HepG2 (cell line): Measurements from ENCODE around the gene KIF15. TPM values are rescaled to one million over a fixed set of nuclear protein-coding genes. Genes with fewer than 3 reads are reported as not detected.
"Not testable (repeated sequence)": the region's sequence is repeated elsewhere in the genome, so short reads cannot be mapped to it uniquely, and the experiment has no call there.

Experiments
- ATAC-seq: fragments of 200-7000 bp; cut with Tn5 transposase; 3 replicates; pipeline ENCODE4 v1.9.1; 2020; ENCODE audit warnings: mild to moderate bottlenecking, moderate library complexity
- BruUV-seq: library from RNA; stranded (reverse); fragments of 400-500 nt; replicated peaks from 2 replicates; lab custom pipeline; 2021; lab: Mats Ljungman, UMichigan
- CTCF ChIA-PET: fragments of 300-600 bp; formaldehyde crosslinking; extraction: SDS; loops from one replicate; lab custom pipeline; 2021; ENCODE audit warnings: low total read pairs, inconsistent platforms, low intra/inter-chr PET ratio; lab: Yijun Ruan, JAX
- POLR2A ChIA-PET: fragments of 350-600 bp; sonication (Branson Sonifier 250); formaldehyde crosslinking; loops from one replicate; lab custom pipeline; 2020; ENCODE audit warnings: antibody characterized with exemption, inconsistent platforms; lab: Yijun Ruan, JAX
- DNase-seq: peaks from one replicate; pipeline ENCODE4 v3.0.0-alpha.2; 2015; ENCODE audit warnings: low spot score
- FAIRE-seq: peaks from 3 replicates; lab custom pipeline; 2011; peaks lifted over from hg19 to GRCh38; lab: Jason Lieb, UNC
- H2AFZ ChIP-seq: one replicate; pipeline ENCODE4 v1.6.1; 2011; ENCODE audit warnings: low read length, inconsistent platforms
- H3K27ac ChIP-seq: fragments of 300-600 bp; 3 replicates; pipeline ENCODE4 v1.8.0; 2011; ENCODE audit warnings: mixed run types, mild to moderate bottlenecking, mixed read lengths, low read length, inconsistent platforms; ENCODE audit not compliant: insufficient read depth; ENCODE audit errors: extremely low read length
- H3K27me3 ChIP-seq, 2 experiments: fragments of 200-600 bp in 1 of 2; 2 replicates in 1 of 2; 3 replicates in 1 of 2; pipeline versions ENCODE4 v1.6.0 to v1.8.0; 2011; ENCODE audit warnings: low read length in 2 of 2, mild to moderate bottlenecking in 2 of 2, moderate library complexity in 2 of 2, inconsistent platforms in 1 of 2; ENCODE audit not compliant: insufficient read depth in 2 of 2, control insufficient read depth in 1 of 2
- H3K36me3 ChIP-seq, 2 experiments: fragments of 200-600 bp in 1 of 2; replicated peaks in 1 of 2; 2 replicates in 1 of 2; 3 replicates in 1 of 2; pipeline versions ENCODE4 v1.5.1 to v1.8.0; 2011; ENCODE audit warnings: low read length in 2 of 2, inconsistent platforms in 1 of 2; ENCODE audit not compliant: insufficient read depth in 2 of 2, control insufficient read depth in 1 of 2
- H3K4me1 ChIP-seq: 2 replicates; pipeline ENCODE4 v1.5.1; 2012; ENCODE audit warnings: low read length, inconsistent platforms; ENCODE audit not compliant: insufficient read depth
- H3K4me2 ChIP-seq: 2 replicates; pipeline ENCODE4 v1.6.0; 2011; ENCODE audit warnings: low read depth, low read length, inconsistent platforms
- H3K4me3 ChIP-seq, 3 experiments: fragments of 200-600 bp in 1 of 3; sonication (generic), shearing (Covaris generic) in 1 of 3; replicated peaks in 1 of 3; 2 replicates each; pipeline ENCODE4 v1.5.1; 2011 to 2016; ENCODE audit warnings: low read length in 3 of 3, inconsistent platforms in 2 of 3, low read depth in 2 of 3, mild to moderate bottlenecking in 2 of 3, control low read depth in 1 of 3, mixed read lengths in 1 of 3; ENCODE audit not compliant: insufficient read depth in 1 of 3
- H3K79me2 ChIP-seq: one replicate; pipeline ENCODE4 v1.6.1; 2011; ENCODE audit warnings: low read length, inconsistent platforms; ENCODE audit not compliant: insufficient read depth
- H3K9ac ChIP-seq: 2 replicates; pipeline ENCODE4 v1.6.0; 2011; ENCODE audit warnings: mild to moderate bottlenecking, low read depth, low read length, inconsistent platforms; ENCODE audit not compliant: insufficient read depth
- H3K9me3 ChIP-seq: 2 replicates; pipeline ENCODE4 v1.5.1; 2012; ENCODE audit warnings: mild to moderate bottlenecking, low read length
- H4K20me1 ChIP-seq: 2 replicates; pipeline ENCODE4 v1.6.0; 2011; ENCODE audit warnings: inconsistent platforms, mild to moderate bottlenecking, low read length, moderate library complexity; ENCODE audit not compliant: insufficient read depth
- GFI1 ChIP-seq: sonication (generic); formaldehyde crosslinking; IDR thresholded peaks from 2 replicates; pipeline ENCODE4 v1.5.0; 2020; ENCODE audit warnings: missing genetic modification reagents, mild to moderate bottlenecking, borderline replicate concordance
- SCMH1 ChIP-seq: sonication (generic); formaldehyde crosslinking; IDR thresholded peaks from 2 replicates; pipeline ENCODE4 v1.9.0; 2021; ENCODE audit warnings: missing genetic modification reagents, mild to moderate bottlenecking, borderline replicate concordance
- ZBTB37 ChIP-seq: sonication (generic); formaldehyde crosslinking; IDR thresholded peaks from 2 replicates; pipeline ENCODE4 v1.4.0; 2020; ENCODE audit warnings: mild to moderate bottlenecking, missing genetic modification reagents
- ZNF142 ChIP-seq: sonication (generic); formaldehyde crosslinking; IDR thresholded peaks from 2 replicates; pipeline ENCODE4 v1.4.0; 2020; ENCODE audit warnings: missing genetic modification reagents
- ZNF629 ChIP-seq: sonication (generic); formaldehyde crosslinking; conservative IDR thresholded peaks from 2 replicates; pipeline ENCODE4 v1.5.0; 2020; ENCODE audit warnings: missing genetic modification reagents
- ZNF749 ChIP-seq: sonication (generic); formaldehyde crosslinking; IDR thresholded peaks from 2 replicates; pipeline ENCODE4 v1.8.0; 2022; ENCODE audit warnings: mild to moderate bottlenecking, missing genetic modification reagents, moderate library complexity, borderline replicate concordance
- WGBS: methylation state at CpG from one replicate; pipeline ENCODE4 v1.1.6; 2017; ENCODE audit warnings: low lambda C conversion rate; 5-methylcytosine and 5-hydroxymethylcytosine counted together
- in situ Hi-C: cut with HindIII; loops from 2 replicates; pipeline ENCODE4 v1.10.0; 2017; ENCODE audit warnings: low pct_unique_long_range_greater_than_20kb; ENCODE audit not compliant: extremely low pct_ligation_motif_present
- intact Hi-C: fragments of 100-400 bp; cut with micrococcal nuclease; formaldehyde crosslinking; loops from one replicate; pipeline ENCODE4 v1.10.0; 2022; ENCODE audit not compliant: unreplicated experiment
- polyA plus RNA-seq, 8 experiments: library from polyadenylated mRNA; depleted of rRNA in 3 of 8; stranded (reverse) in 7 of 8; unstranded in 1 of 8; fragments of >200 nt; fragmentation: Illumina TruSeq in 4 of 8; extraction: Trizol in 4 of 8; gene quantifications; 2 replicates each; pipeline versions ENCODE4 v1.2.1 to v1.2.3, GENCODE V29; 2011 to 2016; ENCODE audit warnings: low read depth in 4 of 8, missing spikeins in 1 of 8, mixed read lengths in 1 of 8; ENCODE audit not compliant: insufficient read depth in 1 of 8
- total RNA-seq, 5 experiments: library from RNA; depleted of rRNA; stranded (reverse); fragments of >200 nt; fragmentation: Illumina TruSeq; extraction: Trizol; gene quantifications; 2 replicates each; pipeline ENCODE4 v1.2.3, GENCODE V29; 2016; ENCODE audit warnings: low read depth in 1 of 5

Gene KIF15
- total and polyA plus RNA-seq, 2 of the 13 experiments (the other 11 are each of a cell fraction or from before 2014, with no cell fraction given), result 4.8 to 33.8 TPM

- TF ChIP-seq ZBTB37, result no peak
- TF ChIP-seq SCMH1 (CRISPR knock-in tag), result no peak
These were observed 87.0 kb downstream of the KIF15 start (continued) for GRCh38 chr3:44848634-44849033.

GRCh38 chr3:44856663-44857062 lies 95.1 kb downstream of the KIF15 start:
- H3K4me2 ChIP-seq, H3K79me2 ChIP-seq, ATAC-seq, H3K27me3 ChIP-seq, H3K9ac ChIP-seq, H4K20me1 ChIP-seq, in situ Hi-C loops, H3K36me3 ChIP-seq, DNase-seq, H3K9me3 ChIP-seq, intact Hi-C loops, FAIRE-seq, H3K27ac ChIP-seq, H2AFZ ChIP-seq, CTCF ChIA-PET, H3K4me3 ChIP-seq, H3K4me1 ChIP-seq, BruUV-seq, POLR2A ChIA-PET: not testable (repeated sequence)
- WGBS, result 98% methylated on average over 6 of the region's 6 CpGs

GRCh38 chr3:44860117-44860516 lies 98.5 kb downstream of the KIF15 start:
- intact Hi-C loops (no loop called here), in situ Hi-C loops (no loop called here)
- ATAC-seq (no peak), FAIRE-seq (no peak), DNase-seq (no peak)
- H3K27ac ChIP-seq, result no peak overlapping the region
- no peaks in the 10 kb centered on the region for H4K20me1 ChIP-seq
- no peaks in the 10 kb centered on the region for H3K27me3 ChIP-seq
- POLR2A ChIA-PET, result no interaction called here
- no TSS peak for BruUV-seq
- no peak overlapping the region for H3K4me2 ChIP-seq
- no peak for TF ChIP-seq GFI1
- TF ChIP-seq ZNF749, result no peak
- TF ChIP-seq ZNF142 (CRISPR knock-in tag), result no peak
- peak; percentile 81 for TF ChIP-seq ZNF629 (CRISPR knock-in tag)
- no peak overlapping the region for H3K4me3 ChIP-seq
- 86% methylated on average over 4 of the region's 4 CpGs for WGBS
- peaks cover 9% of the 10 kb centered on the region for H3K4me1 ChIP-seq
- peaks cover 4% of the 10 kb centered on the region for H3K79me2 ChIP-seq
- H3K9me3 ChIP-seq, result no peaks in the 10 kb centered on the region
- no peak overlapping the region for H2AFZ ChIP-seq
- CTCF ChIA-PET, result no interaction called here
- no peaks in the 10 kb centered on the region for H3K36me3 ChIP-seq
- no peak overlapping the region for H3K9ac ChIP-seq
